GM18499 (cell line): Measurements from ENCODE around the gene ALDH1L2.

Experiments used
- ATAC-seq: cut with Tn5 transposase; IDR thresholded peaks from one replicate; pipeline ENCODE4 v1.9.1; 2021; ENCODE audit warnings: moderate number of reproducible peaks; ENCODE audit not compliant: insufficient read depth, unreplicated experiment

Gene ALDH1L2

GRCh38 chr12:105040476-105040875 lies 43.8 kb downstream of the ALDH1L2 start:
- ATAC-seq: no peak

DNA sequence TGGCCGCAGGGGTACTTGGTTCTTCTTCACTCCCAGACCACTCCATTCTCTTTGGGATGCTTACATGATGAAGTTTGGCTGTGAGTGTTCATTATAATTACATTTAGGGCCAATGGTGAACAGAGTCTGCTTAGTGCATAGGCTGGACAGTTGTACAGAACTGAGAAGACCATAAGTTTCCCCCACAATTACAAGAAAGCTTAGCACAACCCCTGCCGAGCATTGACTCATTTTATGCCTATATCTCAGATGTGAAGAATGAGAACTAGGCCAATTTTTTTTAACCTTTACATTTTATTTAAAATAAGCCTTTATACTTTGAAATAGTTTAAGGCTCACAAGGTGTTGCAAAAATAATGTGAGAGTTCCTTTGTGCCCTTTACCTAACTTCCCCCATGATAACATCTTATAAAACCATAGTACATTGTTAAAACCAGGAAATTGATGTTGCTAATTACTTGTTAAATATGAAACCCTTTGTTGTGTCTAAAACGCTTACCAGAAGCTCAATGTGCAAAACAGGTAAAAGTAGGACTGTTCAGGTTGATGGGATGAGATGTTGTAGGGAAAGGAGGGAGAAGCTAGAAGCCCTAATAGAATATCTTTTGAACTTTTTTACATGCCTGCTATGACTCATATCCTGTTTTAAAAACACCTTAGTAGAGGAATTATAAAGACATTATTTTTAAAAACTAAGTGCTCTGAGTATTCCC lies 47.2 kb downstream of the ALDH1L2 start:
- no peak for ATAC-seq

- no peak for ATAC-seq
Observed at GRCh38 chr12:105033851-105034250, 50.4 kb downstream of the ALDH1L2 start.

GRCh38 chr12:105032703-105033357 lies 51.4 kb downstream of the ALDH1L2 start:
- ATAC-seq: no peak

- ATAC-seq: peak; percentile 89
Observed at GRCh38 chr12:105030820-105031807, 53.1 kb downstream of the ALDH1L2 start.

DNA sequence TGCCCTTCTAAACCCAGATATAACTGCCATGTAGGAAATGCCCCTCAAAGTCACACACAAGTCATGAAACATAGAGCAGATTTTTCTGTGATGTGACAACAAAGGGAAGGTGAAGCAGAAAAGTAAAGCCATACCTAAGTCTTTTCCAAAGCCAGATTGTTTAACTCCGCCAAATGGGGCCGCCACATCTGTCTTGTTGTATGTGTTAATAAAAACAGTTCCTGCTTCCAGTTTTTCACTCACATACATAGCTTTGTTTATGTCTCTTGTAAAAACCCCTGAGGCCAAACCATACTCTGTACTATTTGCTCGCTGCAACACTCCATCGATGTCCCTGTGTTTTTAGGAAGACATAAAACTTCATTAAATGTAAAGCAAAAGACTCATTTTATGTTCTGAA lies 57.8 kb downstream of the ALDH1L2 start:
- no peak for ATAC-seq

DNA sequence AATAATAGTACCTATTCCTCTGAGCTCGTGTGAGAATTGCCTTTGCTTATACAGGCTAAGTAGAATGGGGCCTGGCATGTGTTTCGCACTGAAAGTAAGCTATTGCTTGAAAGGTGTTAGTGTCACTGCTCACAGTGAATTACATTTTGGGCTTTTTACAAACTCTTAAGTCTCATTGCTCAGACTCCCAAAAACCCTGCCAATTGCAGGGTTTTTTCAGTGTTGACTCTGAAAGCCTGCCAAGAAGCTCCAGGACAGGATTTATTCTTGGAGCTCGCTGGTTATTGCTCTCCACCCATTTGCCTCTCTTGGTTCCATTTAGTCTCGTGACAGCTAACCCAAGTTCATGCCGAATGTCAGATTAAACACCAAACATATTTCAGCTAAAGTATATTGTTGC lies 58.4 kb downstream of the ALDH1L2 start:
- ATAC-seq: no peak

GRCh38 chr12:105024928-105025327 lies 59.3 kb downstream of the ALDH1L2 start:
- ATAC-seq: no peak

GRCh38 chr12:105020241-105020962 lies 63.9 kb downstream of the ALDH1L2 start:
- no peak for ATAC-seq

- ATAC-seq: no peak
Observed at GRCh38 chr12:105018776-105019175, 65.5 kb downstream of the ALDH1L2 start.

GRCh38 chr12:105018012-105018411 lies 66.2 kb downstream of the ALDH1L2 start:
- no peak for ATAC-seq

DNA sequence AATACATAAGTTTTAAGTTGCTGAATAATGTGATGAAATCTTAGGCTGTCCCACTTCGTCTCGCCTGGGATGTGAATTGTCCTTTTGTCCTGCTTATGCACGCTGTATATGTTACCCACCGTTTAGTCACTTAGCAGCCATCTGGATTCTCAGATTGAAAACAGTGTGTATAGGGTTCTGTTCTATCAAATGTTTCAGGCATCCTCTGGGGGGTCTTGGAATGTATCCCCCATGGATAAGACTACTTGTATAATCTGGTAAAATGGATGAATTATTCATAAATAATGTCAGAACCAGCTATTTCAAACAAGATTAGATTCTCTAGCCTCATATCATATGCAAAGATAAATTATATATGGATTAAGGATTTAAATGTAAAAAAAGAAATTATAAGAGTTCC lies 68.7 kb downstream of the ALDH1L2 start:
- no peak for ATAC-seq

DNA sequence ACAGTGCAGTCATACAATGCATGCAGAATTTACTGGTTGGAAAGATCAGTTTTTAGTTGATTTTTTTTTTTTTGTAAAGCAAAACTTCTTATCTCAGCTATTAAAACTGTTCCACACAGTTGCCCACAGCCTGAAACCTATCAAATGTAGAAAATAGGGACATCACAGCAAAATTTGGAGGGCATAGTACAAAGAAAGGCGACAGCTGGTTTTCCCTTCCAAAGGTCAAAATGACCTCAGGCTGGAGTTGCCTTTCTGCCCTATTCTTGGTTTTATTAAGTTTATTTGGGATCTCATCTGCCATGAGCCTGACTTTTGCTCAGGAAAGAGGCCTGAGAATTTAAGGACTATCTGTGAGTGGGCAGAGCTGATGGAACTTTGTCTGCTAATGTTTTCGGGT lies 69.7 kb downstream of the ALDH1L2 start:
- no peak for ATAC-seq

DNA sequence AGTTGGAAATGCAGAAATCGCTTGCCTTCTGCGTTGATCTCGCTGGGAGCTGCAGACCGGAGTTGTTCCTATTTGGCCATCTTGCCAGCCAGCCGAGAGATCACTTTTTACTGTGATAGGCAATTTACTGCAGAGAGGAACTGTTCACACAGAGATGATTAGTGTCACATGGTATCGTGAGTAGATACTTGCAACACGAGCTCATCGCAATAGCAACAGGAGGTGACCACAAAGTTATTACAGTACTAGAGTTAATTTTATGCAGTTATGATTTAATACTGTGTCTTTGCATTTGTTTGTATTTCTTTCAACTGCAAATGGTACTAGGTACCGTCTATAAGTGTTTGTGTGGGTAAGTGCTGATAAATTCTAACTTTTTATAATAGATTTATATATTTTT lies 70.4 kb downstream of the ALDH1L2 start:
- ATAC-seq: no peak

DNA sequence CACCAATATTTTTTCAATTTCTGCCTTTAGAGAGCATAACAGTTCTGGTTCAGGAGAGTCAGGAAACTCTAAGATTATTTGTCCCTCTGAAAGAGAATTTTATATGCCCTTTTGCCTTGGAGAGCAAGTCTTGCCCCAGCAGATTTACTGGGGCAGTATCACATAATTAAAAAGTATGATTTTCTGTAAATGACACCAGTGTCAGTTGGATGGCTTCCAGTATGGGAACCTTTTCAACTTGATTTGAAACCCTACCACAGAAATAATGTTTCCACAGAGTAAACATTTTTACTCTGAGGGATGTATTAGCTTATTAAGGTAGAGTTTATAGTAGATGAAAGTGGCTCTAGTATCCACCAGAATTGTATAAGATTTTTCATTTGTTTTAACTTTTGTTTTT lies 82.8 kb downstream of the ALDH1L2 start:
- no peak for ATAC-seq

- no peak for ATAC-seq
Observed at GRCh38 chr12:104999347-104999685, 84.9 kb downstream of the ALDH1L2 start.

DNA sequence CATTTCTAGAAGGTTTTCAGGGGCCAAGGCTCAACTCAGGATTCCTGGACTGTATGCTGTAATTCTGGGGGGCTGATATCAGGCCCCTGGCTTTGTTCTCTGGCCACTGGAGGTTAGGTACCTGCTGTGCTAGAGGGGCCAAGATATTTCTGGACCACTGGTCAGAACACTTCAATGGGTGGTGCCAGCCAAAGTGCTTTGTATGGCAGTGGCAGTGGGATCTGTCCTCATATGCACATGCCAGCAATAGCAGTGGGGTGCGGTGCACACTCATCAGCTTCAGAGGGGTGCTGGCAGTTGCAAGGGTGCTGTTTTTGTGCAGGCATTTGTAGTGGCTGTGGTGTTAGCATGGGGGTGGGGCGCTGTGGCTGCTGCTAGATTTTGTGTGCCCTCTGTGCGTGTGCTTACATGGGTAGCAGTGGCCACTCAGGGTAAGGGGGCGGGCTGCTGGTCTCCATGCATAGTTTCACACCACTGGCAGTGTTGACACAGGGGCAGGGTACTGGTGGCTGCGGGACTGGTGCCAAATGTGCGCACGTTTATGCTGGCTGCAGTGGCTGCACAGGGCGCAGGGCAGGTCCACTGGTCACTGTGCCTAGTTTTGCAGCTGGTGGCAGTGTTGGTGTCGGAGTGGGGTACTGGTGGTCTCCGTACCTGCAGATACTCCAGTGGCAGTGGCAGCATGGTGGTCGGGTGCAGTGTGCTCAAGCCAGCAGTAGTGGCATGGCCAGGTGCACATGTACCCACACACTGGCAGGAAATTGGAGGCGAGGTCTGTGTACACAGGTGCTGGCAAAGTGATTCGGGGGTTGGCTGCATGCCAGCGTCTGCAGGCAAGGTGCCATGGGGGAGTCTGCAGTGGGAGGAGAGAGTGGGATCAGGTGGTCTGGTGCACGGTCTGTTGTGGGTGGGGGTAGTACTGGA lies 85.6 kb downstream of the ALDH1L2 start:
- no peak for ATAC-seq

DNA sequence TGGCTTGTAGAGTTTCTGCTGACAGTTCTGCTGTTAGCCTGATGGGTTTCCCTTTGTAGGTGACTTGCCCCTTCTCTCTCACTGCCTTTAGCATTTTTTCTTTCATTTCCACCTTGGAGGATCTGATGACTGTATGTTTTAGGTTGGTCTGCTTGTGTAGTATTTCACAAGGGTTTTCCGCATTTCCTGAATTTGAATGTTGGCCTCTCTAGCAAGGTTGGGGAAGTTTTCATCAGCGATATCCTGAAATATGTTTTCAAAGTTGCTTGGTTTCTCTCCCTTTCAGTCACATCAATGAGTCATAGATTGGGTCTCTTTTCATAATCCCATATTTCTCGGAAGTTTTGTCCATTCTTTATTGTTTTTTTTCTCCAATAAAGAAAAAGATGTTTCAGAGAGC lies 86.7 kb downstream of the ALDH1L2 start:
- no peak for ATAC-seq

DNA sequence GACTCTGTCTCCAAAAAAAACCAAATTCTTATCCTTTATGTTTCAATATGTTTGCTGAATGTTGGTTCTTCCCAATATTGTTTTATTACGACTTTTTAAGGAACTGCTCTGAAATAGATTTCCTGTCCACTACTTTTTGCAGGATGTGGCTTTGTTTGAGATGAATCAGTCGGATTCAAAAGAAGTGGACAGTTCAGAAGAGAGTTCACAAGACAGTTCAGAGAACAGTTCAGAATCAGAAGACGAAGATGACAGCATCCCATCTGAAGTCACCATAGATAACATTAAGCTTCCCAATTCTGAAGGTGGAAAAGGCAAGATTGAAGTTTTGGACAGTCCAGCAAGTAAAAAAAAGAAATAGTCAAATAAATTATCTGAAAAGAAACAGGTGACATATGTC lies 89.9 kb downstream of the ALDH1L2 start:
- ATAC-seq: no peak
